HG03064 (cell line): Measurements from ENCODE around the gene NOD2.

Source experiments
- ATAC-seq: cut with Tn5 transposase; IDR thresholded peaks from one replicate; pipeline ENCODE4 v1.9.1; 2021; ENCODE audit warnings: low read depth; ENCODE audit not compliant: unreplicated experiment

The NOD2 gene

GRCh38 chr16:50690177-50690576 is 3.2 kb upstream of the NOD2 start:
- ATAC-seq = no peak

DNA sequence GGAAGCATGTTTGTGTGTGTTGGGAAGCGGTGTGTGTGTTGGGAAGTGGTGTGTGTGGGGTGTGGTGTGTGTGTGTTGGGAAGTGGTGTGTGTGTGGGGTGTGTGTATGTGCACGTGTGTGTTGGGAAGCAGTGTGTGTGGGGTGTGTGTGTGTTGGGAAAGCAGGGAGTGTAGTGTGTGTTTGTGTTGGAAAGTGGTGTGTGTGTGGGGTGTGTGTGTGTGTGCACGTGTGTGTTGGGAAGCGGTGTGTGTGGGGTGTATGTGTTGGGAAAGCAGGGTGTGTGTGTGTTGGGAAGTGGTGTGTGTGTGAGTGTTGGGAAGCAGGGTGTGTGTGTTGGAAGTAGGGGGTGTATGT is 785 bp upstream of the NOD2 start:
- no peak for ATAC-seq

DNA sequence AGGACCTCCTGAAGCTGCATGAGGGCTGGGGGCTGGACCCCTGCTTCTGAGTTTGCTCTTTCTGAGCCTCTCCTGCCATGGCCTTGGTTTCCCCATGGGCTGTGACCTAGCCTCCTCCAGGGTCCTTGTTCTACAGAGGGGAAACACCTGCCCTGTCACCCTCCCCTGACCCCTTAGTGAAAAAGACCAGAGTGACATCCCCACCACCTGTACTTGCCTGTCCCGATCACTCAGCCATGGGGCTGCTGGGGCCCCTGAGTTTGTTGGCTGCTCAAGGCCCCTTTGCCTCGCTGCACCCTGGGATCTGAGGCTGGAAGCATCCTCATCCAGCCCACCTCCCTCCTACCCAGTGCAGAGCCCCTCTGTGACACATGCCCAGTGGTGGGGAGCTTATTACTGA is 800 bp downstream of the NOD2 start:
- ATAC-seq = no peak

GRCh38 chr16:50695017-50696000 is 1.9 kb downstream of the NOD2 start:
- ATAC-seq = no peak

DNA sequence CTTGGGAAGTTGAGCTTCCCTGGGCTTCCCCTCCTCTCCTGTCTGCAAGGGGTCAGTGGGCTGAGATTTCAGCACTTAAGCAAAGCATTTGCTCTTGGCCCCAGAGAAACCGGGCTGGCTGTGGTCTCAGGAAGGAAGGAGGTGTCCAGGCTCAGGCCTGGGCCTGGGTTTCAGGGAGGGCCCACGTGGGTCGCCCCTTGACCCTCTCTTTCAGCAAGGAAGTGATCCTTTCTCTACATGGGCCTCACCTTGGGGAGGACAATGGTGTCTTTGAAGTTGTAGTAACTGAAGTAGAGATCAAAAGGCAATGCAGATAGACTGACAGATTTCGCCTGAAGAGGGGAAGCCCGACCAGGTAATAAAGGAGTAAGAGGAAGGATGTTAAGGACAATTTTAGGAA is 2.7 kb downstream of the NOD2 start:
- peak; percentile 25 for ATAC-seq

DNA sequence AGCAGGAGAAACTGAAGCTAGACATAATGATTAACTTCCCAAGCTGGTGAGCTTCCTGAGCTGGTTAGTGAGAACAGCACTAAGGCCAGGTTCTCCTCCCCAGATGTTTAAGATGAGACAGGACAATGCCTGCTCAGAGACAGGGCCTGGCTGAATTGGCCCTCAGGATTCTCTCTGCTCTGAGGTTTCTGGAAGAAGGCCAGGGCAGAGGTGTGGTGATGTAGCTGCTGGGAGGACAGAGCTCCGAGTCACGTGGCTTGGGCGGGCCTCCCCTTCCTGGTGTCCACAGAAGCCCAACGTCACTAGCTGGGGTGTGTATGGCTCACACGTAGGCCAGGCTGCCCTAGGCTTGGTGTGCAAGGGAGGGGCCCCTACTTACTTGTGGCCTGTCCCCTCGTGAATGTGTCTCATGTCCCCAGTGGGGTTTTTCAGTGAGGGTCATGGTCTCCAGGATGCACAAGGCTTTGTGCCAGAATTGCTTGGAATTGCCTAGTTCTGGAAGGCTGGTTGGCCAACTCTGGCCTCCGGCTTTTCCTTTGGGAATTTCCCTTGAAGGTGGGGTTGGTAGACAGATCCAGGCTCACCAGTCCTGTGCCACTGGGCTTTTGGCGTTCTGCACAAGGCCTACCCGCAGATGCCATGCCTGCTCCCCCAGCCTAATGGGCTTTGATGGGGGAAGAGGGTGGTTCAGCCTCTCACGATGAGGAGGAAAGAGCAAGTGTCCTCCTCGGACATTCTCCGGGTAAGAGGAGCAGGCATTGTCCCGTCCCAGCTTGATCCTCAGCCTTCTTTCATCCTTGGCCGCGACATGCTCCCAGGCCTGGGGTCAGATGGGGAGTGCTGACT is 3.4 kb downstream of the NOD2 start:
- peak; percentile 43 for ATAC-seq

DNA sequence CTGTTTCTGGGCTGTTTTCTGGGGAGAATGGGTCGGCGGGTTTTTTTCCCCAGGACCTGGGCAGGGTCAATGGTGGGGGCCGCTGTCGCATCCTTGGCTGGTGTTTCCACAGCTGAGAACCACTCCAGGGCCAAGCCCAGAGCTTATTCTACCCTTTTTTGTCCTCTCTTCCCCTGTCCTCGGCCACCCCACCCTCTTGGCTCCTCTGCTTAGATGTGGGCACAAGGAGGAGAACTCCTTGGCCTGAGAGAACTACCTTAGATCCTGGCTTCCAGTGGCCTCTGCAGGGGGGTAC is 4.0 kb downstream of the NOD2 start:
- no peak for ATAC-seq

- ATAC-seq = peak; percentile 40
Observed at GRCh38 chr16:50697881-50698767, 4.7 kb downstream of the NOD2 start.

- no peak for ATAC-seq
Observed at GRCh38 chr16:50699326-50700159, 6.1 kb downstream of the NOD2 start.

DNA sequence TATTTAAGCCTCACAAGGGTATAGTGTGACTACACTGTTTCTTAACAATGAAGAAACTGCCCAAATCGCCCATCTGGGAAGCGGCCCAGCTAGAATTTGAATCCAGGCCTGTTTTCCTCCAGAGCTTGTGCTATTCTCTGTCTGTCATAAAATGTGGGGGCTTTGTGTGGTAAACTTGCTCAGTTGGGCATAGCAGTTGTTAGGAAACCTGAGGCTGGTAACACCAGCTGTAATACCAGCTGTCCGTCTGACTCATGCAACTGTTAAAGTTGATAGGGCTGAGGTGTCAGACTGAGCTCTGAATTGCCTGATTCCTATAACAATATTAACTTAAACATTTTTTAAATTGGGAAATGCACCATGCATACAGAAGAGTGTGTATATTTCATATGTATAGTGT is 9.3 kb downstream of the NOD2 start:
- no peak for ATAC-seq

- no peak for ATAC-seq
Observed at GRCh38 chr16:50704245-50704644, 10.8 kb downstream of the NOD2 start.

GRCh38 chr16:50705436-50706110 is 12.2 kb downstream of the NOD2 start:
- no peak for ATAC-seq

- no peak for ATAC-seq
Observed at GRCh38 chr16:50706250-50706649, 12.8 kb downstream of the NOD2 start.

- no peak for ATAC-seq
Observed at GRCh38 chr16:50708373-50709060, 15.1 kb downstream of the NOD2 start.

DNA sequence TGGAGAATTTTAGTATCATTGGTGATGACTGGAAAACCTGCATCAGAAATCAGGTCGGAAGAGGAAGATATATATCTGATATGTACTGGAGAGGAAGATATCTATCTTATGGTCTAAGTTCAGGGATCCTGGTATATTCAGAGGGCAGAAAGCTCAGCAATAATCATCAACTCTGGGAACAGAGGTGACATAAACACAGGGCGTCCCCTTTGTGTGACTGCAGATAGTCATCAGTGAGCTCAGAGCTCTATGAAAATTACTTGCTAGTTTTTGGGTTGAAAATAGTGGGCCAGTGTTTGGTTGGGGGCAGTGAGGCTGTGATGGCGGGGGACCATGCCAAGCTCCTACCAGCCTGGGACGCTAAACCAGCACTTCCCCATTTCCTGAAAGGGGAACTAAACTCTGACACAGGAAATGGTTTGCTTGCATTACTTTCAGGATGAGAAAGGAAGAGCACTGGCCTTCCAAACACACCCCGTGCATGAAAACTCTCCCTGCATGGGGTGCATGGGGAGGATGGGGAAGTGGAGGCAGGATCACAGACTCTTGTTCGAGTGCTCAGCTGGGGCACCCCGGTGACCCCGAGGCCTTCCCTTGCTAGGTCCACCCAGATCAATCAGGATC is 15.8 kb downstream of the NOD2 start:
- ATAC-seq = no peak

DNA sequence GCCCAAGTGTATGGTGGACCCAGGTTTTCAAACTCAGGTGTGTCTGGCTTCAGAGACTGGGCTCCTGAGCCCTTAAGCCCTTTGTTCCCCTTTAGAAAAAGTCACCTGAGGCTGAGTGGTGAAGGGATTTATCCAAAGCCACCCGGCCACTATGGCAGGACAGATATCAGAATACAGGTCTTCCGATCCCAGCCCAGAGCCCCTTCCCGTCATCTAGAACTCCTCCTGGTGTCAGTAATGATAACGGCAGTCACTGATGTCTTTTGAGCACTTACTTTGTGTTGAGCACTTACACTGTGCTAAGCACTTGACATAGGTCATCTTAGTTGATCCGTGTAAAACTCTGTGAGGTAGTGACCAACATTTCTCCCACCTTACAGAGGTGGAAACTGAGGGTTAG is 16.6 kb downstream of the NOD2 start:
- no peak for ATAC-seq

DNA sequence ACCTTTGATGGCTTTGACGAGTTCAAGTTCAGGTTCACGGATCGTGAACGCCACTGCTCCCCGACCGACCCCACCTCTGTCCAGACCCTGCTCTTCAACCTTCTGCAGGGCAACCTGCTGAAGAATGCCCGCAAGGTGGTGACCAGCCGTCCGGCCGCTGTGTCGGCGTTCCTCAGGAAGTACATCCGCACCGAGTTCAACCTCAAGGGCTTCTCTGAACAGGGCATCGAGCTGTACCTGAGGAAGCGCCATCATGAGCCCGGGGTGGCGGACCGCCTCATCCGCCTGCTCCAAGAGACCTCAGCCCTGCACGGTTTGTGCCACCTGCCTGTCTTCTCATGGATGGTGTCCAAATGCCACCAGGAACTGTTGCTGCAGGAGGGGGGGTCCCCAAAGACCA is 17.6 kb downstream of the NOD2 start:
- ATAC-seq = no peak

DNA sequence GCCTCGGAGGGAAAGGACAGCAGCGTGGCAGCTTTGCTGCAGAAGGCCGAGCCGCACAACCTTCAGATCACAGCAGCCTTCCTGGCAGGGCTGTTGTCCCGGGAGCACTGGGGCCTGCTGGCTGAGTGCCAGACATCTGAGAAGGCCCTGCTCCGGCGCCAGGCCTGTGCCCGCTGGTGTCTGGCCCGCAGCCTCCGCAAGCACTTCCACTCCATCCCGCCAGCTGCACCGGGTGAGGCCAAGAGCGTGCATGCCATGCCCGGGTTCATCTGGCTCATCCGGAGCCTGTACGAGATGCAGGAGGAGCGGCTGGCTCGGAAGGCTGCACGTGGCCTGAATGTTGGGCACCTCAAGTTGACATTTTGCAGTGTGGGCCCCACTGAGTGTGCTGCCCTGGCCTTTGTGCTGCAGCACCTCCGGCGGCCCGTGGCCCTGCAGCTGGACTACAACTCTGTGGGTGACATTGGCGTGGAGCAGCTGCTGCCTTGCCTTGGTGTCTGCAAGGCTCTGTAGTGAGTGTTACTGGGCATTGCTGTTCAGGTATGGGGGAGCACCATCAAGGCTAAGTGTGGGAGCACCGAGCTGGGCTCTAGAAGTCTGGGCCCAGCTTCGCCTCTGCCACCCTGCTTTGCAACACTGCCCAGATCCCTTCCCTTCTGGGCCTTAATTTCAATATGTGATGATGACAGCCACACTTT is 18.6 kb downstream of the NOD2 start:
- ATAC-seq = no peak
